Hematopoietic multipotent progenitor cell treated with erythropoietin and hydrocortisone succinate and interleukin-3 and kit ligand, for 6 days (in vitro differentiated cells): ENCODE data around the gene HOXB7.

Experiments
- DNase-seq: peaks from one replicate; pipeline ENCODE4 v3.0.0-alpha.2; 2015

HOXB7 gene

DNA sequence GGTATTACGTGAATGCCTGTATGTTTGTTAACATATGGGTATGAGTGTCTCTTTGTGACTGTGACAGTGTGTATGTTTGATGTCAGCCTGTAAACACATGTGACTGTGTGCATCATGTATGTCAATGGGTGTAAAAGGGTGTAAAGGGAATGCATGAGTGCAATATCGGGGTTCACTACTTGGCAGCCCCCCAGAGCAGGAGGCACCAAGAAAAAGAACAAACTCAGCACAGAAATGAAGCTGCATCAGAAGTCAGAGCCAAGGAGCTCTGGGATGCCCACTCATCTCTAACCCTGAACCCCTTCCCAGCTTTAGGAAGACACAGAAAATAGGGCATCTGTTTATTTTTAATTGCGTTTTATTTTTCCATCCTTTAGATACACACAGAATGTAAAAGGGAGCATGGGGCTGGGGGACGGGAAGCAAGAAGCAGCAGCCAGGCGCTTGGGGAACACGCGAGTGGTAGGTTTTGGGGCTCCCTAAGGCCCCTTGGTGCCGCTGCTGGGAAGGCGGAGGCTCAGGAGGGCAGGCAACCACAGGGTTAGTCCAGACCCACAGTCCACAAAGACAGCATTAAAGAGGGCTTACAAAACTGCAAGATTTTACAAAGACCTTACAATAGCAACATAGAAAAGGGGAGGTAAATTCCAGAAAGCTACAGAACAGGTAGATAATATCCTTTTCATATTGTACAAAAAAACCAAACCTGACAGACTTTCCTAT is 3.8 kb downstream of the HOXB7 start:
- DNase-seq: no peak

GRCh38 chr17:48605991-48606891 is 4.6 kb downstream of the HOXB7 start:
- DNase-seq: no peak

DNA sequence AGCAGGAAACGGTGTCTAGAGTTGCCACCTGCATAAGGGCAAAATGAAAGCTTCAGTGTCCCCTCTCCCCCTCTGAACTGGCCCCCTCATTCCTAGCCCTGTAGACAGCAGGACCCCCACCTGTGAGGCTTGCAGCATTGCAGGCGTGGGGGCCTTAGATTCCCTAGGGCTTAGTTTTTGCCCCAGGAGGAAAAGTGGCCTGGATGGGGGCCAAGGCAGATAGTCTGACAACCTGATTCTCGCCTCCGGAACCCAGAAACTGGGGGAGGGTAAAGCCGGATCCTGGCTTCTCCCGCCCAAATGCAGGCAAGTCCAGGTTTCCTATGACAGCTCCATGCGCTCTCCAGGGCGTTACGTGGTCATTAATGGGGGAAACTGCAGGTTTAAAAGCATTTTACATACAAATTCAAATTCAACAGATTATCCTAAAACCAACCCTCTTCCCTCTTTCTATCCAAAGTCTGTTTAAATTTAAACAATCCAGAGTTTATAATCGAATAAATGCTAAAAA is 5.4 kb downstream of the HOXB7 start:
- DNase-seq: no peak

GRCh38 chr17:48604770-48605329 is 6.0 kb downstream of the HOXB7 start, which contains the start of gene HOXB6:
Gene HOXB6 (minus strand): TSS chr17:48604986. CDS start chr17:48598150, 6,836 bp downstream.
- no peak for DNase-seq

DNA sequence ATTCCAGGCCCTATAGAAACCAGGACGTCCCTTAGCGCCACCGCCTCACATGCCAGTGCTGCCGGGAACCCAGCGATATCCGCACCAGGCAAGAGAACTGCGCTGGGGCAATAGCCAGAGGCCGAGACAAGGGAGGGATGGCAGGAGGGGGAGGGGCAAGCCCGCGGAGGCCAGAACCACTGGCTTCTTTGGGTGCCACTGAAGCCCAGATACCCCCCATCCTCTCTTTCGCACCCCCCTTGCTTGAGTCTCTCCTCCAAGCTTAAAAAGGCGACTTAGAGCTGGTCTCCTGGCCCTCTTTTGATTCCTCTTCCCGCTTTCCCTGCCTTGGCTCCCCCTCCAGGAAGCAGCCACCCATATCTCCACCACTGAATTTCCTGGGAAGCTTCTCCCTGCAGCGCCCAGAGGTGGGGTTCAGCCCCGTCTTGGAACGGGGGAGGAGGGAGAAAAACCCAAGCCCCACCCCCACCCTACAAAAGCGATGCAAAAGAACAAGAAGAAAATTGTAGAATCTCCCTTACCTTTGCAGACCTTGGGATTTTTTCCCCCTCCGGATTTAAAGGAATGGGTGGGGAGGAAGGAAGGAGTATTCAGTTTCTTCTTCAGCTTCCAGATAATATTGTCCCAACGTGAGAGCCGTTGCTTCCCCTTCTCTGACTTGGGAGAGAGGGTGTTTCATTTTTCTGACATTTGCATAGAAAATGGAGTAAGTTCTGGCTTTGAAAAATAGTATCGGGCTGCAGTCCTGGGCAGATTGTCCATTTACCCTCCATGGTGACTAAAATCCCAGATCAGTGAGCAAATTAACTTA is 6.7 kb downstream of the HOXB7 start:
- DNase-seq: no peak

GRCh38 chr17:48601539-48602425 is 9.0 kb downstream of the HOXB7 start:
- DNase-seq: no peak

DNA sequence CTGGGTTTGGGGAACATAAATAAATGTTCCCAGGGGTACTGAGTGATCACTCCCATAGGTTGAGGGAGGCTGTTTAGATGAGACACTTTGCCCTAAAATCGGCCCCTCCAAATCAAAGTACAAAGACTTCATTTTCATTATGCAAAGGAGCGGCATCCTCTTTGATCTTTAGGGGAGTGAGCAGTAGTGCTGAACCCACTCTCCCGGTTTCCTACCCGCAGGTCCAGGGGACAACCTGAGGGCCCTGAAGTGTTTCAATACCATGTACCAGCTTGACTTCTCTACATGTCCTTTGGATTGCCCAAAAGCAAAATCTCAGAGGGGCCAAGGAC is 9.6 kb downstream of the HOXB7 start:
- no peak for DNase-seq

DNA sequence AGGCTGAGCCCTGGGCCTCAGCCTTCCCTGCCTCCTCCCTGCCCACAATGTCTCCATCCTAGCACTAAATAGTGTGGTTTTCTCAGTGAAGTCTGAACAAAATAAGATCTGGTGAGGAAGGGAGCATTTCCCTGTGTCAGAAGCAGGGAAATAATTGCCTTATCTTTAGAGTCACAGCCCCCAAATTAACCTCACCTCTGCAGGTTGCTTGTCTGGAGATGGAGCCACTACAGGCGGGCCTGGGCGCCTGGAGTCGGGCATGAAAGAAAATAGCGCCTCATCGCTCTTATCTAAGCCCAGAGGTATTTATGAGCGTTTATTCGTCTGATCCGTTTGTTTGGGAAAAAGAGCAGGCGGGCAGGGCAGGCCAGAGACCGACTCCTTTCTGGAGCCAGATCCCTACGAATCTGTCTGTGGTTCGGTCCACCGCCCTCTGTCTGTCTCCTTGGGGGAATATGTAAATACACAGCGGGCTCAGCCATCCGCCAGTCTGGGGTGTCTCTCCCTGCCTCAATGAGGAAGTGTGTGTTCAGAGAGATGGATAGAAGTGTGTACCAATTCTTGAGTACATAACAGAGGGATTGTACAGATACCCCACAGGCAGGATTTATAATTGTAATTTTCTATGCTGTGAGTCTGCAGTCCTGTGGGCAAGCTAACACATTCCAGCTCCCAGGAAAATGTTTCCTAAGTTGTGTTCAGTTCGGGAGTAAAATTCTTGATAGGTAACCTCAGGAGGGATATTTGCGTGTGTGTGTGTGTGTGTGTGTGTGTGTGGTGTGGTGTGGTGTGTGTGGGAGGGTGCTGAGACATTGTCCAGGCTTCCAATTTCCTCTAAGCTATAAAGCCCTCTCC is 10.3 kb downstream of the HOXB7 start:
- no peak for DNase-seq

DNA sequence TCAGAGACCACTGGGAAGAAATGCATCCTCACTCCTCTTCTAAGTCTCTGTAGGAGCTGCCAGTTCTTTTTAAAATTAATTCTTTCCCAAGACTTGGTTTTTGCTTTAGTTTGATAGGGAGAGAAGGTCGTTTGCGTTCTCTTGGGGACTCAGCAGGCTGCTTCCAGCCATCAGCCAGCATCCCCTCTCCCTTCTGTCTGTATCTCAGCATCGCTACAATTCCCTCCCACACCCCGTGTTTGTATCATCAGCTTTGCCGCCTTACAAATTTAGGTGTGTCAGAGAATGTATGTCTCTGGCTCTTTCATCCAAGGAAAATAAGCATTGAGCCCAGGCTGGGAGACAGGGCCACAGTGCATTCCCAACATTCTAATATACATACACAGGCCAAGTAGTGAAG is 11.5 kb downstream of the HOXB7 start:
- no peak for DNase-seq

DNA sequence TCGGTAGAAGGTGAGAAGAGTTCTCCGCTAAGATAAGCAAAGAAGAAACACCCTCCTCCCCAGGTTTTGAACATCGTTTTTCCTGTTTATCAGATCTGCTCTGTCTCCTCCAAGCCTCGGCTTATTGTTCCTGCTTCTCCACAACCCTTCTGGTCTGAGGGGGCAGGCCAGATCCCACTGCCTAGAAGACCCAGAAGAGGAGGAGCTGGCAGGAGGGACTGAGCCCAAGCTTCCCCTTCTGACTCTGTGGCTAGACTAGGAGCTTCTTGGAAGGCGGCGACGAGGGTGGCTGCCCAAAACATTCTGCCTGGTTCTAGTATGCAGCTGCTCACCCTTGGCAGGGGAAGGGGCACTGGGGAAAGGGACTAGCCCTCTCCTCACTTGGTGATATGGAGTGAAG is 12.1 kb downstream of the HOXB7 start:
- DNase-seq: no peak

GRCh38 chr17:48597778-48598631 is 12.8 kb downstream of the HOXB7 start:
- no peak for DNase-seq

- DNase-seq: no peak
Measured at GRCh38 chr17:48597528-48597777, 13.4 kb downstream of the HOXB7 start.

DNA sequence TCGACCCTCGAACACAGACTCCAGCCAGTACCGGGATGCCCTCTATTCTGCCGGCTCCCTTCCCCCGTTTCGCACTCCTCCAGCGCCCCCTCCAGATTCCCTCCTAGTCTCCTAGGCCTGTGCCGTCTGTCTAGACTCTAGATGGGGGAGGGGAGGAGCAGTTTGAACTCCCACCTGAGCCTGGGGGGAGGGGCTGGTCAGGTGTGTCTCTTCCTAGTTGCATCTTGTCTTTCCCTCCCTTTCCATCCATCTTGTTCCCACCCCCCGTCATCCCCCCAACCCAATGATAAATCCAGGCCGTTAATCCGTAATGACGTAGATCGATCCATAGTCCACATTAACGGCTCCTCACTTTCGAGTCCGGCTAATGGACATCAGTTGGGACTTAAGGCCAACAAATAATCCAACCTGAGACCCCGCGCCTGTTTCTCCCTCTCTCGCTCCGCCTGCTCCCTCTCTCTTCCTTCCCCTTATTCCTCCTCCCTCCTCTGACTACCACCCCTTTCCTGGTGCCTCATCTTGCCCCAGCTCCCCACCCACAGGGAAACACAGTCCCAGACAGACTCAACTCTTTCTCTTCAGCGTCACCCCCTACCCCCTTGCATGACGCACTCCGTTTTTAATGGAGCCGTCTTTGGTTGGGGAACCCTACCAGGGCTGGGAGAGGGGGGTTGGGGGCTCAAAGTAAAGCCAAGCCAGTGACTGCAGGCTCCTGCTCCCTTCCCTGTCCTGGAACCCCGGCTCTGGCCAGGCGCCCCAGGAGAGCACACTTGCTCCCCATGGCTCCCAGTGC is 13.9 kb downstream of the HOXB7 start:
- no peak for DNase-seq

GRCh38 chr17:48596000-48596734 is 14.7 kb downstream of the HOXB7 start:
- DNase-seq: no peak

DNA sequence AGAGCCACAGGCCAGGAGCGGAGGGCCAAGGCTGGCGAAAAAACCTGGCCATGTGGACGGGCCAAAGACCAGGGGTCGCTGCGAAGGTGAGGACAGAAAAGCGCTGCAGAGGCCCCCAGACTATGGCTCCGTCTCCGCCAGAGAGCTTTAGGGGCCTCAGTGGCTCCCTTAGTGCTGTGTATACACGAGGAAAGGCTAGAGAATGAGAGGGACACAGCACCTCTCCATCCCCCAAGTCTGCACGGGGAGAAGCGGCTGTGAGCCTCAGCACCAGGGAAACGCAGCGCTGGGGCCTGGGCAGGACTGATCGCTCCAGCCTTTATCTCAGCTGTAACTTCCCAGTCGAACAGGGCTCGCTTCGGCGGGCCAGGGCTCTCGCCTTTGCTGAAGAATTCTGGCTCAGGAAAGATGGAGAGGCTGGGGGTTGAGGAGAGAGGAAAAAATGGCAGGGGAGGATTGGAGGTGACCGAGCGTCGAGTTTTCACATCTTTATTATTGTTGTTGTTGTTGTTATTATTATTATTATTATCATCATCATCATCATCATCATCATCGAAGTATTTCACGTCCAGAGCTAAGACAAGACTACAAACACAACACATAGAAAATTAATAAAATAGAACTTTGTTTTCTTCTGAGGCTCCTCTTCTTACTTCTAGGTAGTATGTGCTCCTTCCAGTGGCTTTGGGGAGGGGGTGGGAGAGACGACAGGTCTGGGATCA is 15.4 kb downstream of the HOXB7 start:
- DNase-seq: no peak

- no peak for DNase-seq
Measured at GRCh38 chr17:48594538-48595277, 16.1 kb downstream of the HOXB7 start.
